Peyer's patch (tissue), 4 donors: ENCODE data around the gene HEPN1. TPM values are rescaled to one million over a fixed set of nuclear protein-coding genes. Genes with fewer than 3 reads are reported as not detected.

Source experiments
- DNase-seq, 3 donors: peaks; one replicate each; pipeline ENCODE4 v3.0.0-alpha.2; 2017 to 2019
- H3K27ac ChIP-seq, 4 donors: fragments of 200-600 bp; sonication (generic); one replicate each; pipeline ENCODE4 v1.5.1; 2016 to 2019
- H3K27me3 ChIP-seq, 2 donors: fragments of 200-600 bp; sonication (generic); one replicate each; pipeline ENCODE4 v1.5.1; 2019
- H3K36me3 ChIP-seq, 3 donors: fragments of 200-600 bp; sonication (generic); one replicate each; pipeline ENCODE4 v1.5.1; 2016 to 2019
- H3K4me1 ChIP-seq, 4 donors: fragments of 200-600 bp; sonication (generic); one replicate each; pipeline ENCODE4 v1.5.1; 2016 to 2019
- H3K4me3 ChIP-seq, 4 donors: fragments of 200-600 bp; sonication (generic); 1 replicate in 3 of 4; 2 replicates in 1 of 4; pipeline ENCODE4 v1.5.1; 2016 to 2019; ENCODE audit warnings: mild to moderate bottlenecking in 1 of 4
- H3K9me3 ChIP-seq, 4 donors: fragments of 200-600 bp; sonication (generic); one replicate each; pipeline ENCODE4 v1.5.1; 2016 to 2019; ENCODE audit warnings: mild to moderate bottlenecking in 1 of 4
- POLR2A ChIP-seq, 2 donors: fragments of 450-650 bp; IDR thresholded peaks; one replicate each; pipeline ENCODE4 v1.5.1; 2017; ENCODE audit warnings: antibody characterized with exemption in 2 of 2, mild to moderate bottlenecking in 2 of 2, moderate library complexity in 2 of 2
- total RNA-seq, 4 donors: library from RNA; depleted of rRNA; stranded (reverse); fragments of >200 nt; gene quantifications; one replicate each; pipeline ENCODE4 v1.1.0, GENCODE V29; 2016
- TF ChIP-seq, protein P1 (sequence below), 6 experiments: fragments of 450-650 bp in 4 of 6; fragments of 200-600 bp in 2 of 6; sonication (generic) in 1 of 6; IDR thresholded peaks; one replicate each; pipeline ENCODE4 v1.5.1; 2017 to 2019; ENCODE audit warnings: antibody characterized with exemption in 6 of 6, mild to moderate bottlenecking in 3 of 6, moderate library complexity in 1 of 6

The HEPN1 gene
- total RNA-seq, 4 donors from 2014 or later = not detected

DNA sequence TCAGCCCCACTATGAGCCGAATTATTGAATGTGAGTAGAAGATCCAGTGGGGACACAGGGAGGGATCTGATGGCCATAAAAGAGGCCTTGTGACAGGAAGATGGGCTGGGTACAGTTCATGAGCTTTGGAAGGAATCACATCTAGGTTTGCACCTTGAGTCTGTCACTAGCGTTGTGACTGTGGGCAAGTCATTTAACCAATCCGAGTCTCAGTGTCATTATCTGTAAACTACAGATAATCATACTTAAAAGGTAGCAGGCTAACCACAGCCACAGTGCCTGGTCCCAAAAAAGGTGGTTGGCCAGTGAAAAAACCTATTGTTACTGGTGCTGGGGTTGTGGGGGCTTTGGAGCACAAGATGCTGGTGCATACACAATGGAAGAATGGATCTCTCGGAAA lies 3.8 kb downstream of the HEPN1 start:
- H3K27me3 ChIP-seq = no peaks in the 10 kb centered on the region
- H3K36me3 ChIP-seq = no peaks in the 10 kb centered on the region
- peaks cover 0 to 9% (median 3%) of the 10 kb centered on the region in 4 donors for H3K4me1 ChIP-seq
- no peaks in the 10 kb centered on the region for H3K9me3 ChIP-seq
- H3K27ac ChIP-seq = no peak overlapping the region
- no peak for DNase-seq
- TF ChIP-seq, protein P1, sequence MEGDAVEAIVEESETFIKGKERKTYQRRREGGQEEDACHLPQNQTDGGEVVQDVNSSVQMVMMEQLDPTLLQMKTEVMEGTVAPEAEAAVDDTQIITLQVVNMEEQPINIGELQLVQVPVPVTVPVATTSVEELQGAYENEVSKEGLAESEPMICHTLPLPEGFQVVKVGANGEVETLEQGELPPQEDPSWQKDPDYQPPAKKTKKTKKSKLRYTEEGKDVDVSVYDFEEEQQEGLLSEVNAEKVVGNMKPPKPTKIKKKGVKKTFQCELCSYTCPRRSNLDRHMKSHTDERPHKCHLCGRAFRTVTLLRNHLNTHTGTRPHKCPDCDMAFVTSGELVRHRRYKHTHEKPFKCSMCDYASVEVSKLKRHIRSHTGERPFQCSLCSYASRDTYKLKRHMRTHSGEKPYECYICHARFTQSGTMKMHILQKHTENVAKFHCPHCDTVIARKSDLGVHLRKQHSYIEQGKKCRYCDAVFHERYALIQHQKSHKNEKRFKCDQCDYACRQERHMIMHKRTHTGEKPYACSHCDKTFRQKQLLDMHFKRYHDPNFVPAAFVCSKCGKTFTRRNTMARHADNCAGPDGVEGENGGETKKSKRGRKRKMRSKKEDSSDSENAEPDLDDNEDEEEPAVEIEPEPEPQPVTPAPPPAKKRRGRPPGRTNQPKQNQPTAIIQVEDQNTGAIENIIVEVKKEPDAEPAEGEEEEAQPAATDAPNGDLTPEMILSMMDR (IDR thresholded peaks at IDR 0.05) = no peak
- no peak for TF ChIP-seq POLR2A (IDR thresholded peaks at IDR 0.05)
- no peak overlapping the region for H3K4me3 ChIP-seq

DNA sequence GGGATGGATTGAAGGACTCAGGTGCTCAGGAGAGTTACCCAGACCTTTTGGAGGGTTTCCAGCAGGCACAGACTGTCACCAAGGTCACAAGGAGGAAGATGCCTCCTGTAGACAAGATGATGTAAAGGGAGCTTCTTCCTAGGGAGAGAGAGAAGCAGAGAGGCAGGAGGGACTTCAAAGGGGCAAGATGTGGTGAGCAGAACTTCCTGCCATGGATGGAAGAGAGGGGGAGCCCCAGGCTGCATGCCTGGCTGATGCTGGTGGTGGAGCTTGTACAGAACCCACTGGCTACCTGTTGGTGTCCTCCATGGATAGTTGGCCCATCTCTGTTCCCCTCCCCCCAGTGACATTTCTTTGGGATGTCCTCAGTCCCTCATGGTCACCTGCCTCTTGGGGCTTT lies 4.2 kb downstream of the HEPN1 start:
- H3K9me3 ChIP-seq = no peaks in the 10 kb centered on the region
- no peak overlapping the region for H3K4me3 ChIP-seq
- peaks cover 0 to 9% (median 3%) of the 10 kb centered on the region in 4 donors for H3K4me1 ChIP-seq
- H3K27me3 ChIP-seq = no peaks in the 10 kb centered on the region
- DNase-seq = no peak
- no peaks in the 10 kb centered on the region for H3K36me3 ChIP-seq
- no peak overlapping the region for H3K27ac ChIP-seq
- TF ChIP-seq, protein P1 (IDR thresholded peaks at IDR 0.05) = no peak
- TF ChIP-seq POLR2A (IDR thresholded peaks at IDR 0.05) = no peak

DNA sequence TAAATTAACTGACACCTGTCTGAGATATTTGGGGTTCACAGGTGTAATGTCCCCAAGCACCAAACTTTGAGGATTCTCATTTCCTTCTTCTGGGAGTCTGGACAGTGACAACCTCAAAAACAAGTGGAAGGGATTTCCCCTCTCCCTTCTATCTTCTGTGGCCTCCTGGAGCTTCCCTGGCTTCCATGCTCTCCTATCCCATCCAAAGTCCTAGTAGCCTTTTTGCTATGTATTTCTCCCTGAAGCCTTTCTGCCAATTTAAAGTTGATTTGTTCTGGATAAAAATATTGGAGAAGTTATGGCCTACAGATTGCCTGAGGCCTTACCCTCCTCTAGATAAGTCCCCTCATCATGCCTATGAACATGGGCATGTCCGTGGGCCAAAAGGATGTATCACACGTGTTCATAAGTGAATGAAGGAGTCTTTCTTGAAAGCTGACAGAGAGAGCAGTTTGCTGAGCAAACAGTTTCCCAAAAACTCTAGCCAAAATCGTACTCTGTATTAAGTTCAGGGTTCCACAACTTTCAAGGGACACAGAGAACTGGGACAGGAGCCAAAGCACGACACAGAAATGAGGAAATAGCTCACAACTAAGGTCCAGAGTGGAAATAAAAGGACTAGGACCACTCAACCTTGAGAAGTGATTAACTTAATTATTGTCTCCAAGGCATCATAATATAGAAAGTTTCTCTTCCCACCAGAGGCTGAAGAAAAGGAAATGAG lies 10.1 kb downstream of the HEPN1 start:
- TF ChIP-seq, protein P1 (IDR thresholded peaks at IDR 0.05) = no peak
- no peak for TF ChIP-seq POLR2A (IDR thresholded peaks at IDR 0.05)
- Histone ChIP-seq H3K27me3 (no peaks in the 10 kb centered on the region), H3K4me1 (no peaks in the 10 kb centered on the region), H3K36me3 (no peaks in the 10 kb centered on the region), H3K4me3 (no peak overlapping the region), H3K9me3 (no peaks in the 10 kb centered on the region), H3K27ac (no peak overlapping the region)
- DNase-seq = no peak

DNA sequence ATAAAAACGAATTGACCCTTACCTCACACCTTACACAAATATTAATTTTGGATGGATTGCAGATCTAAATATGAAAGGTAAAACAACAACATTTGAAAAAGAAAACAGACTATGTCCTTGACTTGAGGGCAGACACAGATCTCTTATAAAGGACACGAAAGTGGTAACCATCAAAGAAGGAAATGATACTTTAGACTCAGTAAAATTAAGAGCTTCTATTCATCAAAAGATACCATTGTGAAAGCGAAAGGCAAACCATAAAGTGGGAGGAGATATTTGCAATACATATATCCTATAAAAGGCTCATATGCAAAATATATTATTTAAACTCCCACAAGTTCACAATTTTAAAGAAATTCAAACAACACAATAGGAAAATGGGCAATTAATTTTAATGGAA lies 11.7 kb downstream of the HEPN1 start:
- H3K27me3 ChIP-seq = no peaks in the 10 kb centered on the region
- TF ChIP-seq, protein P1 (IDR thresholded peaks at IDR 0.05) = no peak
- no peak for TF ChIP-seq POLR2A (IDR thresholded peaks at IDR 0.05)
- no peak for DNase-seq
- H3K36me3 ChIP-seq = no peaks in the 10 kb centered on the region
- H3K4me1 ChIP-seq = no peaks in the 10 kb centered on the region
- no peak overlapping the region for H3K4me3 ChIP-seq
- no peaks in the 10 kb centered on the region for H3K9me3 ChIP-seq
- H3K27ac ChIP-seq = no peak overlapping the region

DNA sequence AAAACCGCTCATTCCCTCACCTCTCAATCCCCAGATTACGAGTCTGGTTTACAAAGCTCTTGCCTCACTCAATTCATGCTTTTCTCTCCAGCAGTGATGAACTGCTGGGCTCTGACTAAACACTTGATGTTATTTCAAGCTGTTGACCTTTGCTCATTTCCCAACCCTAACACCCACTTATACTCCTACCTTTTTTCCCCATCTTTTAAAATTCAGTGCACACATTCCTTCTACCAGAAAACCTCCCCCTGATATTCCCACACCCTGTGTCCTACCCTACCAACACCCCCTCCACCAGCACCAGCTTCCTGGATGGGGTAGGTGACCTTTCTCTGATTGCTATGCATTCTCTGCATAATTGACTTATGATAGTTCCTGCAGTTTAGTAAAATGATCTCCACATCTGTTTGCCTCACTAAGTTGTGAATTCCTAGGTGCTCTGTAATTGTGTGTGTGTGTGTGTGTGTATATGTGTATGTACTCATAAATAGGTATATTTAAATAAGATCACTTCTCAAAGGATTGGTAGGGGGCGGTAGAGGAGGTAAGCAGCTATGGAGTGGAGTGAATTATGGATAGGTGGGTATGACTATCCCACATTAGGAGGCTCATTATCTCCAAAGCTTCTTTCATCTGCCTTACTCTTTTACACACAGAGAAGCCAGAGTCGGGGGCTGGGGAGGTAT lies 16.0 kb downstream of the HEPN1 start:
- H3K27me3 ChIP-seq = no peaks in the 10 kb centered on the region
- H3K27ac ChIP-seq = no peak overlapping the region
- no peak for DNase-seq
- H3K4me1 ChIP-seq = no peaks in the 10 kb centered on the region
- no peak overlapping the region for H3K4me3 ChIP-seq
- H3K36me3 ChIP-seq = no peaks in the 10 kb centered on the region
- no peaks in the 10 kb centered on the region for H3K9me3 ChIP-seq
- TF ChIP-seq, protein P1 (IDR thresholded peaks at IDR 0.05) = no peak
- TF ChIP-seq POLR2A (IDR thresholded peaks at IDR 0.05) = no peak
